ENCODE data around the gene KCNK4.
"Not testable (repeated sequence)": the region's sequence is repeated elsewhere in the genome, so short reads cannot be mapped to it uniquely, and the experiment has no call there.

Gene KCNK4

GRCh38 chr11:64291262-64291751 is at the start of gene KCNK4:
KCNK4 (plus strand) TSS chr11:64291302; CDS start chr11:64293019, 1,717 bp downstream.
- DNase-seq, result no peak

- DNase-seq, result no peak
These were observed 49.4 kb upstream of the KCNK4 start for GRCh38 chr11:64241491-64242374.

DNA sequence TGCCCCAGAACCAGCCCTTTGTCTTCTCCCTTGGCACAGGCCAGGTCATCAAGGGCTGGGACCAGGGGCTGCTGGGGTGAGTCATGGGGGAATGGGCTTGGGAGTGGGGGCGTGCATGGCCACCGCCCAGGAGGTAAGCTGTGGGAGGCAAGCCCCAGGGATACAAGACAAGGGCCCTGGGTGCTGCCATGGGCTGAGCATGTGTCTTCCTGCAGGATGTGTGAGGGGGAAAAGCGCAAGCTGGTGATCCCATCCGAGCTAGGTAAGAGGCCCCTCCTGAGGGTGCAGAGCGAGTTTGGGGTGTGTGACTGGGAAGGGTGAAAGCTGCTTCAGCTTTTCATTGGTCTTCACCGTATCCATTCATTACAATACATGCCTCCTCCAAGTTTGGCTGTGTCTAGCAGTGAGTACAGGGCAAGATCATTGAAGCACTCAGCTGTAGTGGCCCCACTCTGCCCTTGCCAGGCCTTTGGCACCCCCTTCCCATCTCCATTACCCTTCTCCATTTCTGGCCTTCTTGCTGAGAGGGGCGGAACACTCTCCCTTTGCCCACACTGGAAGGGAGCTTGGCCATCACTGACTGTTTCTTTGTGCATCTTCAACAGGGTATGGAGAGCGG is 47.8 kb upstream of the KCNK4 start:
- DNase-seq, result no peak

DNA sequence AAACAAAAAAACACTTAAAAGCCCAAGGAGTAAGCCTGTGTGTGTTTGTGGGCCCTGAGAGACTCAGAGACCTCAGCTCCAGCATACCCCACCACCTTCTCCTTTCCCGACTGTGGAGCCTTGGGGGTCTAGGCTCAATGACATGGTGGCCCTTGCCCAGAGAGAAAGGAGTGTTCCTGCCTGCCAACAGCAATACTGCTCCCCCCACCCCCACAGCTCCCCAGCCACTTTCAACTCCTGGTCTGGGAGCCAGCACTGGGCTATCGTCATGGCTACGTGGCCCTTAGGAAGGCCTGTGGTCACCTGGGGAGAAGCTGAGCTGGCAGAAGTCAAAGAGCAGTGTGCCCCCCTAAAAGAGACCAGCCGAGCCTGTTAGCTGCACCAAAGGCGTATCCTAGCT is 47.0 kb upstream of the KCNK4 start:
- DNase-seq, result no peak

DNA sequence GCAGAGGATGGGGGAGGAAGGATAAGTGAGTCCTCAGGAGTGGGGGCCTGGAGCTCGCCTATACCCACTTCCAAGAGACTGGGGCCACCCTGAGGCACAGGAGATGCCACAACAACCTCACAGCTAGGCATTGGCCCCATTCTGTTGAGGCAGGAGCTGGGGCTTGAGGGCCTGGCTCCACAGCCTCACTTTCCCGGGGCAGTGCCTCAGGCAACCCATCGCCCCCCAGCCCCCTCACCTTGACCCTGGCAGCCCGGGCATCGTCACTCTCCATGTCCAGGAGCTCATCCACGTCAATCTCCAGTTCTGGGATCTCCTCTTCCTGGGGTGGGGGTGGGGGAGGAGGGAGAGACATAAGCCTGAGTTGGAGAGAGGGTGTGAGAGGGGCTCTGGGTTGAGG is 46.1 kb upstream of the KCNK4 start:
- no peak for DNase-seq

DNA sequence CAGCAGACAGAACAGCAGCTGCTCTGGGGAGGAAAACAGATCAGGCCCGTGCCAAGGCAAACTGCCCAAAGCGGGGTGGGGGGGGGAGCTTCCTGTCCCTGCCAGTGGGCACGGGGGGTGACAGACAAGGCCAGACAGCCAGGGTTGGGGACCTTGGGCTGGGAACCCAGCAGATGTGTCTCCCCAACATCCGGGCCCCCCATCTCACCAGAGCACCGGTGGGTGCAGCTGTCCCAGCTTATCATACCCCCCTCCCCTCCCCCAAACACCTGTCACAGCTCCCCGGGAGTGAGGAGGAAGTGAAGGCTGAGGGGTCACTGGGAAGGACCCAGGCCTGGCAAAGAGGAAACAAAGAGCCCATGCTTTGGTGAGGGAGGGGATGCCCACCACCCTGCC is 45.7 kb upstream of the KCNK4 start:
- DNase-seq, result no peak

GRCh38 chr11:64245797-64246620 is 45.1 kb upstream of the KCNK4 start:
- peak; percentile 81 for DNase-seq

DNA sequence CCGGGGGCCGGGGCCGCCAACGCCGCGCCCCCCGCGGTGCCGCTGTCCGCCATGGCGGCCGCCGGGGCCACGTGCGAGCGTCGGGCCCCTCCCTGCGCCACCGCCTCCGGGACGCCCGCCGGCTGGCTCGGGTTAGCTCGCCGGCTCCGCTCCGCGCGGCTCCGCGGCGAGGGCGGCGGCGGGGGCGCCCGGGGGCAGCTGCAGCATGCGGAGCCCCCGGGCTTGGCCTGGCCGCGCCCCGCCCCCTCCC is 44.6 kb upstream of the KCNK4 start:
- not testable (repeated sequence) for DNase-seq

GRCh38 chr11:64246871-64247728 is 44.0 kb upstream of the KCNK4 start, which contains the start of gene PPP1R14B:
PPP1R14B (minus strand) TSS chr11:64246943; CDS start chr11:64246673, 270 bp downstream.
- peak; percentile 67 for DNase-seq

- DNase-seq, result no peak
These were observed 43.2 kb upstream of the KCNK4 start for GRCh38 chr11:64247729-64248531.

- DNase-seq, result no peak
These were observed 42.5 kb upstream of the KCNK4 start for GRCh38 chr11:64248578-64248977.

GRCh38 chr11:64249038-64249437 is 42.1 kb upstream of the KCNK4 start:
- no peak for DNase-seq

- DNase-seq, result no peak
These were observed 41.3 kb upstream of the KCNK4 start for GRCh38 chr11:64249563-64250414.

- DNase-seq, result no peak
These were observed 40.6 kb upstream of the KCNK4 start for GRCh38 chr11:64250415-64251015.

- DNase-seq, result peak; percentile 32
These were observed 39.9 kb upstream of the KCNK4 start, which contains the start of gene PLCB3 for GRCh38 chr11:64251016-64251752. PLCB3 (plus strand) TSS chr11:64251530; CDS start chr11:64251650, 120 bp downstream.

GRCh38 chr11:64251753-64252002 is 39.4 kb upstream of the KCNK4 start:
- no peak for DNase-seq

- DNase-seq, result no peak
These were observed 38.9 kb upstream of the KCNK4 start for GRCh38 chr11:64252003-64252872.

- no peak for DNase-seq
These were observed 38.1 kb upstream of the KCNK4 start for GRCh38 chr11:64253043-64253442.

GRCh38 chr11:64253481-64253880 is 37.6 kb upstream of the KCNK4 start:
- DNase-seq, result no peak
